DMS53 treated with DMSO at 0.1 percent for 48 hours (cell line): ENCODE results near the gene LRRC49.
"Not testable (repeated sequence)": the region's sequence is repeated elsewhere in the genome, so short reads cannot be mapped to it uniquely, and the experiment has no call there.

Source experiments
- DNase-seq: peaks from one replicate; lab custom pipeline; 2025; ENCODE audit not compliant: unreplicated experiment; lab: John Stamatoyannopoulos, UW

LRRC49 gene, protein sequence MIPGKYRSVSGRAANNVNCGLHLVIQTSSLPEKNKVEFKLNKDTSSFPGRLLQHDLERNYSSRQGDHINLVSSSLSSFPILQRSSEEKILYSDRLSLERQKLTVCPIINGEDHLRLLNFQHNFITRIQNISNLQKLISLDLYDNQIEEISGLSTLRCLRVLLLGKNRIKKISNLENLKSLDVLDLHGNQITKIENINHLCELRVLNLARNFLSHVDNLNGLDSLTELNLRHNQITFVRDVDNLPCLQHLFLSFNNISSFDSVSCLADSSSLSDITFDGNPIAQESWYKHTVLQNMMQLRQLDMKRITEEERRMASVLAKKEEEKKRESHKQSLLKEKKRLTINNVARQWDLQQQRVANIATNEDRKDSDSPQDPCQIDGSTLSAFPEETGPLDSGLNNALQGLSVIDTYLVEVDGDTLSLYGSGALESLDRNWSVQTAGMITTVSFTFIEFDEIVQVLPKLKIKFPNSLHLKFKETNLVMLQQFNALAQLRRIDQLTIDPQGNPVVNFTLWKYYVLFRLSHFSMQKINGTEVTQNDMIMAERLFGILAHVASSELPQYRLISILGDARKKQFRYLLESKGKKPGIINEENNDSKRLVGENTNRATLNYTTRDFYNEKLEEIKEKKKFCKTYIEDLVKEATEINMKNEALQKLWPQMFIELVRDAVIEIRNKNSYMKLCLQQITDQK

DNA sequence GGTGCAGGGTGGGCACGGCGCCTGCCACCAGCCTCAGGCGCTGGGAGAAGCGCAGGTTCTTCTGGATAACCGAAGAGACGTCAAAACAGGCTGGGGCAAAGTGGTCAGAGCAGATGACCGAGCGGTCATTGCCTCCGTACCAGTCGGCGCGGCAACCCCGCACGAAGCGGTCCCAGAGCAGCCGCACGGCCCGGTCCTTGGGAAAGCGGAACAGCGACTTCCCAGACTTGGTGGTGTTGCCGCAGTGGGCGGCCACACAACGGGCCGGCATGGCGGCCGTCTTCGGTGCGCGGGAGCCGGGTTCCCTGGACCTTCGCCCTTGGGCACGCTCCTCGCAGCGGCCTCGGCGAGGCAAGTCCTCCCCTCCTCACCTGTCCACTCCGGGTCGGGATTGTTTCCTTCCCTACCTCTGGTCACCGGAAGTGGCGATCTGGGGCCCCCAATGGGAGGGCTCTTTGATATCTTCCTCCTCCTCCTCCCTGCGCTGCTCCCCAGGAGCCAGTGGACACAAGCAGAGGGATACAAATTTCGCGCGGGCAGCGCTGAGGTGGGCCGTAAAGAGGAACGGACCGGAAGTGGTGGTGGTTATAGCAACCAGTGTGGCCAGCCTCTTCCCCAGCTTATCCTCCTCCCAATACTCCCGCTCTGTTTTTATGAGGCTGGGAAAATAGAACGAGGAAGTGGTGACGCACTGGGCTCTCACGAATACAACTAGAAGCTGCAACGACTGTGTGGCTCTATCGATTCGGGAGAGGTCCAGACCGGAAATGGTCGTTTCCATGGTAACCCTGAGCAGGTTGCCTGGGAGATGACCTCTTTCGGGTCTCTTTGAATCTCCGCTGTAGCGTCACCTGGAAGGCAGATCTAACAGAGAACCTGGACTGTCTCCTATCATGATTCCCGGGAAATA, at the start of gene LRRC49, which contains the start of gene THAP10:
LRRC49 (plus strand) TSS at position 825 of the 910 bp plus-strand sequence; CDS start at position 894, 69 bp downstream.
THAP10 (minus strand) TSS at position 432 of the 910 bp plus-strand sequence; CDS start at position 271, 161 bp downstream.
- DNase-seq = peak; percentile 88

DNA sequence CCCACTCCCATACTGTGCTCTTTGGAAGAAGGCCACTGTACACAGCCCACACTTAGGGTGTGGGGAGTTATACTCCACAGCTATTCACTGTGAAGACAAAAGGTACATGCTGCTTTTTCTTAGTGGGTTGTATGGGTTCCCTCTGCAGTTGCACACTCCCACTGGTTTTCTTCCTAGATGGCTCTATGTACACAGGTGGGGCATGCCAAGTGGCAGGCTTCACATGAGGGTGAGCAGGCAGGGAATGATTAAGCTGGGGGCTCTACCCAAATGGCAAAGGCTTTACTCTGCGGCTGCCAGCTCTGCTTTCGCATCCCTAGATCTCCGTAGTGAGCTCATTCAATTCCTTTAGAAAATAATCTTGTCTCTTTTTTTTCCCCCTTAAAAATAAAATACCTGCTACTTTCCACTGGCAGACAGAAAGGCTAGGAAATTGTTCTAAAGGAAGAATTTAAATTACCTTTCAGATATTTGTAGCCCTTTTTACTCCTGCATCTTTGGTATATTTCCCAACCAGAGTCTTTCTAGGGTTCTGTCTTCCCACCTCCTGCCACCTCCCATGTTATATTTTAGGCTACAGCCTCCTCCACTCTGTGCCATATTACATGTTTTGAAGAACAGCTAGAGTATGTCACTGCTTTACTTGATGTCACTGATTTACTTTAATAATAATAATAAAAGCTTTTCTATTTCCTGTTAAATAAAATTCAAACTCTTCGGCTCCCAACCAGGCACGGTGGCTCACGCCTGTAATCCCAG, 46.8 kb upstream of the LRRC49 start:
- no peak for DNase-seq

- DNase-seq = no peak
Observed at GRCh38 chr15:70851889-70852288, 40.7 kb upstream of the LRRC49 start.

- no peak for DNase-seq
Observed at GRCh38 chr15:70852501-70853317, 39.9 kb upstream of the LRRC49 start.

DNA sequence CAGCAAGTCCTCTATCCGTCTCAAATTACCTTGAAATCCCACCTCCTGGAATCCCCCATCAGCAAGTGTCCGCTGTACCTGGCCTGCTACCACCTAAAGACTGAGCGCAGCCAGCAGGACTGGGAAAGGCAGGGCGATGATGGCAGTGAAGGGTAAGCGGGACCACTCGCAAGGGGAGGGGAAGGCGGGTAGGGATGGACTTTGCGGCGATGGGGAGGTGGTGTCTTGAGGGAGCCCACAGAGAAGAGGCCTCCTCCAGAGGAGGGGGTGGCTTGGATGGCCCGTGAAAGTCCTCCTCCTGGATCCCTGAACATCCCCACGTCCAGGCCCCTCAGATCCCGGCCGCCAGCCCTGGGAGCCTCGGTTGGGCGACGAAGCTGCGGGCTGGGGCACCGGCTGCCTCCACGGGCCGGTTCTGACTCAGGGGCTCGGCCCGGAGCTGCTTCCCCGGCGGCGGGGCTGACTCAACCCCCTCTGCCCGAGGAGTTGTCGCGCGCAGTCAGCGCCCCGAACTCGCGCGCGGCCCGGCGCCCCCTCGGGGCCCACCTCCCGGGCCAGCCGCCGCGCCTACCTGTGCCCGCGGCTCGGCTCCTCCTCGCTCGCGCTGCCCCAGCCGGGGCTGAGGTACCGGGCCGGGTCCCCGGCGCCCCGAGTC, 39.2 kb upstream of the LRRC49 start:
- no peak for DNase-seq

GRCh38 chr15:70853973-70854665, 38.5 kb upstream of the LRRC49 start, which contains the start of gene LARP6:
Gene LARP6 (minus strand): TSS chr15:70854157. CDS start chr15:70854088, 69 bp downstream.
- DNase-seq = no peak

DNA sequence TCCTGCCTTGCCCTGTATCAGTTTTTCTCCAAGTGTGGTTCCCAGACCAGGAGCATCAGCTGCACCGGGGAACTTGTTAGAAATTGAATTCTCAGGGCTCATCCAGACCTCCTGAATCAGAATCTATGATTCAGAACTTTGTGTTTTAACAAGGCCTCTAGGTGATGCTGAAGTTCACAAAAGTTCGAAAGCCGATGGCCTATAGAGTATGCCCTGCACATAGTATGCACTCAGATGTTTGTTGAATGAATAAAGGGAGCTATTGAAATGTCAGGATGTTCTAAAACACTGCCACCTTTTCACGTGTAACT, 38.0 kb upstream of the LRRC49 start:
- no peak for DNase-seq

DNA sequence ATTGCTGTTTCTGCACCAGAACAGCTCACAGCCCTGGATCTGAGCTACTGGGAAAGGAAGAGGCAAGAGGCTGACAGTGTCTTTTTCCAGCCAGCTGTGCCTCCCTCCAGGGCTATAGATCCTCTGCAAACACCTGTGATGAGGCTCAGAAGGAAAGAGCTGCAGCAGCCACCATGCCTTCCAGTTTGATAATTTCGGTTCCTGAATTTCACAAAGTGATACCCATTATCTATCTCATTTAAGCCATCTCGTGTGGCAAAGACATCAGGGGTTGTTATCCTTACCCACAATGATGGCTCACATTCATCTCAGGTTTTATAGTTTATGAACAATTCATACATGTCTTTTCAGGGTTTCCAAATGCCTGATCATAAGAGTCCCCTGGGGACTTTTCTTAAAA, 36.9 kb upstream of the LRRC49 start:
- no peak for DNase-seq

GRCh38 chr15:70856177-70856883, 36.3 kb upstream of the LRRC49 start:
- no peak for DNase-seq

DNA sequence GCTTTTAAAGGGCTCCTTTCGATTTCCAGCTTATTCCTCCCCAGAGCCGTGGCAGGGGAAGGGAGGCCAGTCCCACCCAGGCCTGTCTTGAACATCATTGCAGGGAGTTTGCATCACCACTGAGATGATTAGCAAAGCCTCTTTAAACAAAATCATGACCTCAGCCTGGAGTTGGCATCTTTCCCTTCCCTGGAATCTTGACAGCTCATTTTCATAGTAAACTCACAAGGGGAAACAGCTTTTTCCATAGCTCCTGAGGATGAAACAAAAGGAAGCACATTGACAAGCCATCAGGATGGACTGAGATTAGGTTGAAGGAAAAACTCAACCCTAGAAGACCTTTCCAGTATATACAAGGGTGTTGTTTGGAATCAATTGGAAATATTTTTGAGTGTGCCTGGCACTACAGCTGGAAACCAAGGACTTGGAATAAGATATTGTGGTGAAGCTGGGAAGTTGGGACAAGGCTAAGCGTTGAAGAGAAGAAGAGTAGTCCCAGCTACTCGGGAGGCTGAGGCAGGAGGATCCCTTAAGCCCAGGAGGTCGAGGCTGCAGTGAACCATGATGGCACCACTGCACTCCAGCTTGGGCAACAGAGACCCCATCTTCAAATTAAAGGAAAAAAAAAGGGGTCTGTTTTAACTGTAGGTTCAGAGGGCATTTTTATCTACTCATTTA, 35.6 kb upstream of the LRRC49 start:
- DNase-seq = no peak

- no peak for DNase-seq
Observed at GRCh38 chr15:70857562-70858285, 34.9 kb upstream of the LRRC49 start.

DNA sequence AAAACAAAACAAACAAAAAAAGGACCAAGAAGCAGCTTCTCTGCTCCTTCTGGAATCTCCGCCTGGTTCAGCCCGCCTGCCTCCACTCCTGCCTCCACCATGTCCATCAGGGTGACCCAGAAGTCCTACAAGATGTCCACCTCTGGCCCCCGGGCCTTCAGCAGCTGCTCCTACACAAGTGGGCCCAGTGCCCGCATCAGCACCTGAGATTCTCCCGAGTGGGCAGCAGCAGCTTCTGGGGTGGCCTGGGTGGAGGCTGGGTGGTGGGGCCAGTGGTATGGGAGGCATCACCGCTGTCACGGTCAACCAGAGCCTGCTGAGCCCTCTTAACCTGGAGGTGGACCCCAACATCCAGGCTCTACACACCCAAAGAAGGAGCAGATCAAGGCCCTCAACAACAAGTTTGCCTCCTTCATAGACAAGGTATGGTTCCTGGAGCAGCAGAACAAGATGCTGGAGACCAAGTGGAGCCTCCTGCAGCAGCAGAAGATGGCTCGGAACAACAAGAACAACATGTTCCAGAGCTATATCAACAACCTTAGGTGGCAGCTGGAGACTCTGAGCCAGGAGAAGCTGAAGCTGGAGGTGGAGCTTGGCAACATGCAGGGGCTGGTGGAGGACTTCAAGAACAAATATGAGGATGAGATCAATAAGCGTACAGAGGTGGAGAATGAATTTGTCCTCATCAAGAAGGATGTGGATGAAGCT, 33.9 kb upstream of the LRRC49 start:
- not testable (repeated sequence) for DNase-seq

DNA sequence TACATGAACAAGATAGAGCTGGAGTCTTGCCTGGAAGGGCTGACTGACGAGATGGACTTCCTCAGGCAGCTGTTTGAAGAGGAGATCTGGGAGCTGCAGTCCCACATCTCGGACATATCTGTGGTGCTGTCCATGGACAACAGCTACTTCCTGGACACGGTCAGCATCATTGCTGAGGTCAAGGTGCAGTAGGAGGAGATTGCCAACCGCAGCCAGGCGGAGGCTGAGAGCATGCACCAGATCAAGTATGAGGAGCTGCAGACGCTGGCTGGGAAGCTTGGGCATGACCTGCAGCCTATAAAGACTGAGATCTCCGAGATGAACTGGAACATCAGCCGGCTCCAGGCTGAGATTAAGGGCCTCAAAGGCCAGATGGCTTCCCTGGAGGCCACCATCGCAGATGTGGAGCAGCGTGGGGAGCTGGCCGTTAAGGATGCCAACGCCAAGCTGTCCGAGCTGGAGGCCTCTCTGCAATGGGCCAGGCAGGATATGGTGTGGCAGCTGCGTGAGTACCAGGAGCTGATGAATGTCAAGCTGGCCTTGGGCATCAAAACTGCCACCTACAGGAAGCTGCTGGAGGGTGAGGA, 33.2 kb upstream of the LRRC49 start:
- no peak for DNase-seq

- DNase-seq = no peak
Observed at GRCh38 chr15:70859998-70860397, 32.6 kb upstream of the LRRC49 start.

GRCh38 chr15:70863450-70864218, 29.0 kb upstream of the LRRC49 start:
- DNase-seq = no peak
